Activated naive CD8-positive, alpha-beta T cell treated with anti-CD3 and anti-CD28 coated beads for 36 hours (primary cell): Measurements from ENCODE around the gene HIVEP2. TPM values are rescaled to one million over a fixed set of nuclear protein-coding genes. Genes with fewer than 3 reads are reported as not detected.
A peak's percentile ranks its signal among the peaks of the same experiment; 100 is the strongest.

ENCODE experiments used
- DNase-seq: peaks from one replicate; pipeline ENCODE4 v3.0.0; 2021
- H3K27ac Mint-ChIP-seq: one replicate; pipeline ENCODE4 v1.8.0; 2022; ENCODE audit warnings: mild to moderate bottlenecking, moderate library complexity, mixed read lengths
- H3K27me3 Mint-ChIP-seq: one replicate; pipeline ENCODE4 v1.8.0; 2022; ENCODE audit warnings: mild to moderate bottlenecking, mixed read lengths
- H3K36me3 Mint-ChIP-seq: one replicate; pipeline ENCODE4 v1.8.0; 2021; ENCODE audit warnings: mild to moderate bottlenecking, mixed read lengths
- H3K4me1 Mint-ChIP-seq: one replicate; pipeline ENCODE4 v1.8.0; 2021; ENCODE audit warnings: mixed read lengths
- H3K4me3 Mint-ChIP-seq: one replicate; pipeline ENCODE4 v1.8.0; 2022; ENCODE audit warnings: mild to moderate bottlenecking, moderate library complexity, mixed read lengths
- H3K9me3 Mint-ChIP-seq: one replicate; pipeline ENCODE4 v1.8.0; 2022; ENCODE audit warnings: mixed read lengths
- total RNA-seq, 2 experiments: library from RNA; stranded (reverse); gene quantifications; one replicate each; pipeline ENCODE4 v1.2.3, GENCODE V29; 2021

The HIVEP2 gene
- total RNA-seq, 2 experiments from 2014 or later: 27.1 to 28.8 TPM

- Mint-ChIP-seq H3K27ac (peak overlapping the region; percentile 31), H3K36me3 (peaks cover 76% of the 10 kb centered on the region), H3K27me3 (no peaks in the 10 kb centered on the region), H3K4me3 (no peak overlapping the region), H3K9me3 (peaks cover 8% of the 10 kb centered on the region), H3K4me1 (peaks cover 86% of the 10 kb centered on the region)
- DNase-seq: no peak
These were observed 65.4 kb downstream of the HIVEP2 start for GRCh38 chr6:142879527-142879926.

GRCh38 chr6:142879076-142879475 is 65.9 kb downstream of the HIVEP2 start:
- peaks cover 8% of the 10 kb centered on the region for H3K9me3 Mint-ChIP-seq
- H3K27ac Mint-ChIP-seq: peak overlapping the region; percentile 31
- DNase-seq: no peak
- H3K27me3 Mint-ChIP-seq: no peaks in the 10 kb centered on the region
- peaks cover 85% of the 10 kb centered on the region for H3K4me1 Mint-ChIP-seq
- H3K36me3 Mint-ChIP-seq: peaks cover 73% of the 10 kb centered on the region
- no peak overlapping the region for H3K4me3 Mint-ChIP-seq

- H3K27ac Mint-ChIP-seq: peak overlapping the region; percentile 65
- peaks cover 87% of the 10 kb centered on the region for H3K4me1 Mint-ChIP-seq
- H3K36me3 Mint-ChIP-seq: peaks cover 79% of the 10 kb centered on the region
- no peak overlapping the region for H3K4me3 Mint-ChIP-seq
- H3K27me3 Mint-ChIP-seq: no peaks in the 10 kb centered on the region
- DNase-seq: no peak
- peaks cover 8% of the 10 kb centered on the region for H3K9me3 Mint-ChIP-seq
These were observed 66.6 kb downstream of the HIVEP2 start for GRCh38 chr6:142878407-142878806.

GRCh38 chr6:142874676-142875075 is 70.3 kb downstream of the HIVEP2 start:
- H3K9me3 Mint-ChIP-seq: peaks cover 7% of the 10 kb centered on the region
- no peaks in the 10 kb centered on the region for H3K27me3 Mint-ChIP-seq
- H3K4me3 Mint-ChIP-seq: no peak overlapping the region
- DNase-seq: no peak
- H3K36me3 Mint-ChIP-seq: peaks cover 76% of the 10 kb centered on the region
- peaks cover 86% of the 10 kb centered on the region for H3K4me1 Mint-ChIP-seq
- H3K27ac Mint-ChIP-seq: peak overlapping the region; percentile 72

- DNase-seq: no peak
- H3K27me3 Mint-ChIP-seq: no peaks in the 10 kb centered on the region
- H3K9me3 Mint-ChIP-seq: peaks cover 2% of the 10 kb centered on the region
- peaks cover 77% of the 10 kb centered on the region for H3K4me1 Mint-ChIP-seq
- H3K27ac Mint-ChIP-seq: peak overlapping the region; percentile 86
- H3K4me3 Mint-ChIP-seq: no peak overlapping the region
- peaks cover 69% of the 10 kb centered on the region for H3K36me3 Mint-ChIP-seq
These were observed 72.6 kb downstream of the HIVEP2 start for GRCh38 chr6:142872376-142872775.

GRCh38 chr6:142871910-142872331 is 73.1 kb downstream of the HIVEP2 start:
- Mint-ChIP-seq H3K27ac (peak overlapping the region; percentile 86), H3K4me1 (peaks cover 80% of the 10 kb centered on the region), H3K27me3 (no peaks in the 10 kb centered on the region), H3K9me3 (peaks cover 1% of the 10 kb centered on the region), H3K4me3 (peak overlapping the region; percentile 55), H3K36me3 (peaks cover 69% of the 10 kb centered on the region)
- DNase-seq: peak; percentile 63

GRCh38 chr6:142870787-142871415 is 74.1 kb downstream of the HIVEP2 start:
- Mint-ChIP-seq H3K4me1 (peaks cover 84% of the 10 kb centered on the region), H3K4me3 (no peak overlapping the region), H3K27me3 (no peaks in the 10 kb centered on the region), H3K9me3 (peaks cover 1% of the 10 kb centered on the region), H3K27ac (peak overlapping the region; percentile 84), H3K36me3 (peaks cover 67% of the 10 kb centered on the region)
- DNase-seq: no peak

GRCh38 chr6:142868917-142869316 is 76.1 kb downstream of the HIVEP2 start:
- peaks cover 55% of the 10 kb centered on the region for H3K36me3 Mint-ChIP-seq
- no peak for DNase-seq
- H3K27me3 Mint-ChIP-seq: no peaks in the 10 kb centered on the region
- H3K9me3 Mint-ChIP-seq: peaks cover 1% of the 10 kb centered on the region
- H3K4me1 Mint-ChIP-seq: peaks cover 81% of the 10 kb centered on the region
- no peak overlapping the region for H3K4me3 Mint-ChIP-seq
- H3K27ac Mint-ChIP-seq: no peak overlapping the region

- H3K4me1 Mint-ChIP-seq: peaks cover 82% of the 10 kb centered on the region
- H3K9me3 Mint-ChIP-seq: peaks cover 1% of the 10 kb centered on the region
- peak overlapping the region; percentile 62 for H3K4me3 Mint-ChIP-seq
- peak overlapping the region; percentile 82 for H3K27ac Mint-ChIP-seq
- H3K27me3 Mint-ChIP-seq: no peaks in the 10 kb centered on the region
- no peak for DNase-seq
- H3K36me3 Mint-ChIP-seq: peaks cover 50% of the 10 kb centered on the region
These were observed 76.8 kb downstream of the HIVEP2 start for GRCh38 chr6:142867988-142868812.

GRCh38 chr6:142867355-142867801 is 77.6 kb downstream of the HIVEP2 start:
- no peaks in the 10 kb centered on the region for H3K9me3 Mint-ChIP-seq
- H3K27ac Mint-ChIP-seq: peak overlapping the region; percentile 82
- no peak for DNase-seq
- H3K36me3 Mint-ChIP-seq: peaks cover 44% of the 10 kb centered on the region
- no peaks in the 10 kb centered on the region for H3K27me3 Mint-ChIP-seq
- no peak overlapping the region for H3K4me3 Mint-ChIP-seq
- H3K4me1 Mint-ChIP-seq: peaks cover 73% of the 10 kb centered on the region

GRCh38 chr6:142863981-142864380 is 81.0 kb downstream of the HIVEP2 start:
- peaks cover 74% of the 10 kb centered on the region for H3K4me1 Mint-ChIP-seq

GRCh38 chr6:142861711-142862110 is 83.3 kb downstream of the HIVEP2 start:
- H3K36me3 Mint-ChIP-seq: peaks cover 25% of the 10 kb centered on the region
- no peak for DNase-seq
- H3K4me3 Mint-ChIP-seq: no peak overlapping the region
- H3K4me1 Mint-ChIP-seq: peaks cover 75% of the 10 kb centered on the region
- H3K27ac Mint-ChIP-seq: peak overlapping the region; percentile 7
- no peaks in the 10 kb centered on the region for H3K27me3 Mint-ChIP-seq
- no peaks in the 10 kb centered on the region for H3K9me3 Mint-ChIP-seq

More at GRCh38 chr6:142863981-142864380, 81.0 kb downstream of the HIVEP2 start:
- H3K36me3 Mint-ChIP-seq: peaks cover 42% of the 10 kb centered on the region
- H3K27me3 Mint-ChIP-seq: no peaks in the 10 kb centered on the region
- DNase-seq: no peak
- H3K27ac Mint-ChIP-seq: no peak overlapping the region
- no peak overlapping the region for H3K4me3 Mint-ChIP-seq
- H3K9me3 Mint-ChIP-seq: no peaks in the 10 kb centered on the region

GRCh38 chr6:142860498-142860897 is 84.5 kb downstream of the HIVEP2 start:
- H3K27ac Mint-ChIP-seq: peak overlapping the region; percentile 69
- no peaks in the 10 kb centered on the region for H3K27me3 Mint-ChIP-seq
- H3K9me3 Mint-ChIP-seq: no peaks in the 10 kb centered on the region
- DNase-seq: no peak
- peak overlapping the region; percentile 25 for H3K4me3 Mint-ChIP-seq
- H3K36me3 Mint-ChIP-seq: peaks cover 29% of the 10 kb centered on the region
- H3K4me1 Mint-ChIP-seq: peaks cover 76% of the 10 kb centered on the region

- peaks cover 84% of the 10 kb centered on the region for H3K4me1 Mint-ChIP-seq
- DNase-seq: peak; percentile 53
- H3K9me3 Mint-ChIP-seq: no peaks in the 10 kb centered on the region
- H3K4me3 Mint-ChIP-seq: peak overlapping the region; percentile 74
- no peaks in the 10 kb centered on the region for H3K27me3 Mint-ChIP-seq
- peak overlapping the region; percentile 96 for H3K27ac Mint-ChIP-seq
- peaks cover 52% of the 10 kb centered on the region for H3K36me3 Mint-ChIP-seq
These were observed 87.0 kb downstream of the HIVEP2 start for GRCh38 chr6:142857796-142858555.

GRCh38 chr6:142857233-142857761 is 87.7 kb downstream of the HIVEP2 start:
- Mint-ChIP-seq H3K27ac (peak overlapping the region; percentile 96), H3K9me3 (no peaks in the 10 kb centered on the region), H3K27me3 (no peaks in the 10 kb centered on the region), H3K4me3 (peak overlapping the region; percentile 74), H3K4me1 (peaks cover 90% of the 10 kb centered on the region), H3K36me3 (peaks cover 57% of the 10 kb centered on the region)
- no peak for DNase-seq
